Measurements from ENCODE around the gene KRT83. TPM values are rescaled to one million over a fixed set of nuclear protein-coding genes. Genes with fewer than 3 reads are reported as not detected.

The KRT83 gene
- total and polyA plus RNA-seq, 2 donors (not counting 1 experiment from before 2014, with no cell fraction given), result not detected

DNA sequence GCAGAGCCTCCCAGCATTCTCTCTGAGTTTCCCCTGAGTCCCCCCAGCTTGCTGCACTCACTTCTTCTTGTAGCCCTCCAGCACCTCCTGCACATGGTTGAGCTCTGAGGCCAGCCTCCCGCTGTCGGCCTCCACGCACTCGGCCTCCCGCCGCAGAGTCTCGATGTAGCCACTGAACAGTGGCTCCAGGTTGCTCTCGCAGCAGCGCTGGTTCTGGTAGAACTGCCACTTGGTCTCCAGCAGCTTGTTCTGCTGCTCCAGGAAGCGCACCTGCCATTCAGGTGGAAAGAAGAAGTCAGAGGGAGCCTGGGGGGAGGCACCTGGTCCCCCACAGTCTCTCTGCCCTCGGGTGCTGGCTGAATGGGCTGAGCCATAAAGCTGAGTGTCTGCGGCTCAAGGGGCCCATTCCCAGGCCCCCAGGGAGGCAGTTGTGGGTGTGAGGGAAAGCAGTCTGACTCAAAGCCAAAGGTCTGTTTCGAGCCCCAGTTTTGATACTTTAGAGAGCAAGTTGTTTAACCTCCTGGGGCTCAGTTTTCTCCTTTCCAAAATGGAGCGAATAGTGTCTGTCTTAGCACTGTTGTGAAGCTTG is 43.8 kb upstream of the KRT83 start:
- no peak overlapping the region for H3K9ac ChIP-seq (ENCODE audit: insufficient read depth, low read length)
- no peak overlapping the region for H3K4me3 ChIP-seq (replicated peaks in 1 of 4; ENCODE audit: control extremely low read depth in 1 of 4, insufficient read depth in 1 of 4, low read depth in 3 of 4, low read length in 4 of 4)
- no peaks in the 10 kb centered on the region for H3K79me2 ChIP-seq (ENCODE audit: control insufficient read depth, insufficient read depth, low read length)
- no peaks in the 10 kb centered on the region for H4K20me1 ChIP-seq (ENCODE audit: control insufficient read depth, extremely low read depth, insufficient read depth, low read length)
- no peaks in the 10 kb centered on the region for H3K4me1 ChIP-seq (ENCODE audit: control insufficient read depth, extremely low read depth, insufficient read depth, low read length)
- peaks cover 8% of the 10 kb centered on the region for H3K27me3 ChIP-seq (ENCODE audit: control insufficient read depth, insufficient read depth, low read length)
- H3K9me3 ChIP-seq (ENCODE audit: control insufficient read depth, insufficient read depth, low read depth, low read length), result no peaks in the 10 kb centered on the region
- no peak overlapping the region for H2AFZ ChIP-seq (ENCODE audit: low read length)
- no peak overlapping the region for H3K4me2 ChIP-seq (ENCODE audit: extremely low read depth, insufficient read depth, low read length)
- H3K36me3 ChIP-seq (ENCODE audit: control insufficient read depth, insufficient read depth, low read length), result no peaks in the 10 kb centered on the region
- no peak overlapping the region for H3K27ac ChIP-seq (ENCODE audit: insufficient read depth, low read length)
- TF ChIP-seq EZH2 (IDR thresholded peaks at IDR 0.05; ENCODE audit: low read length, missing control alignments), result no peak
- no peak for TF ChIP-seq CTCF (conservative IDR thresholded peaks at IDR 0.05 in 1 of 2, IDR thresholded peaks at IDR 0.05 in 1 of 2; ENCODE audit: low read depth in 1 of 2, low read length in 2 of 2)
- no peak for DNase-seq (ENCODE audit: low read depth in 2 of 2)

DNA sequence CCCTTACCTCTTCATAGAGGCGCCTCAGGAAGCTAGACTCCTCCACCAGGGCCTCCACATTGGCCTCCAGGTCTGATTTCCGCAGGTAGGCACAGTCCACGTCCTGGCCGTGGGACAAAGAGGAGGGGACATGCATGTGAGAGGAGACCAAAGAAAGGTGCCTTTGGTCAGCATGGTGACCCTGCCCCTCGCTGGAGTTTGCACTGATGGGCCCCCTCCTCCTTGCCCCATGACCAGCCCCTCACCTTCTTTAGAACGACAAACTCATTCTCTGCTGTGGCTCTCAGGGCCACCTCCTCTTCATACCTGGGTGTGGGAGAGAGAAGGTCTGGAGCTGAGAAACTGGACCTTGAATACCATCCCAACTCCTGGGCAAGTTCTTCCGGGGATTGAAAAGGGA is 42.9 kb upstream of the KRT83 start:
- no peaks in the 10 kb centered on the region for H3K36me3 ChIP-seq (ENCODE audit: control insufficient read depth, insufficient read depth, low read length)
- H3K4me3 ChIP-seq (replicated peaks in 1 of 4; ENCODE audit: control extremely low read depth in 1 of 4, insufficient read depth in 1 of 4, low read depth in 3 of 4, low read length in 4 of 4), result no peak overlapping the region
- H4K20me1 ChIP-seq (ENCODE audit: control insufficient read depth, extremely low read depth, insufficient read depth, low read length), result no peaks in the 10 kb centered on the region
- peaks cover 6% of the 10 kb centered on the region for H3K27me3 ChIP-seq (ENCODE audit: control insufficient read depth, insufficient read depth, low read length)
- no peak overlapping the region for H2AFZ ChIP-seq (ENCODE audit: low read length)
- no peak overlapping the region for H3K27ac ChIP-seq (ENCODE audit: insufficient read depth, low read length)
- H3K9ac ChIP-seq (ENCODE audit: insufficient read depth, low read length), result no peak overlapping the region
- no peak for TF ChIP-seq CTCF (conservative IDR thresholded peaks at IDR 0.05 in 1 of 2, IDR thresholded peaks at IDR 0.05 in 1 of 2; ENCODE audit: low read depth in 1 of 2, low read length in 2 of 2)
- no peak for TF ChIP-seq EZH2 (IDR thresholded peaks at IDR 0.05; ENCODE audit: low read length, missing control alignments)
- no peak overlapping the region for H3K4me2 ChIP-seq (ENCODE audit: extremely low read depth, insufficient read depth, low read length)
- H3K79me2 ChIP-seq (ENCODE audit: control insufficient read depth, insufficient read depth, low read length), result no peaks in the 10 kb centered on the region
- no peaks in the 10 kb centered on the region for H3K9me3 ChIP-seq (ENCODE audit: control insufficient read depth, insufficient read depth, low read depth, low read length)
- DNase-seq (ENCODE audit: low read depth in 2 of 2), result no peak
- H3K4me1 ChIP-seq (ENCODE audit: control insufficient read depth, extremely low read depth, insufficient read depth, low read length), result no peaks in the 10 kb centered on the region

DNA sequence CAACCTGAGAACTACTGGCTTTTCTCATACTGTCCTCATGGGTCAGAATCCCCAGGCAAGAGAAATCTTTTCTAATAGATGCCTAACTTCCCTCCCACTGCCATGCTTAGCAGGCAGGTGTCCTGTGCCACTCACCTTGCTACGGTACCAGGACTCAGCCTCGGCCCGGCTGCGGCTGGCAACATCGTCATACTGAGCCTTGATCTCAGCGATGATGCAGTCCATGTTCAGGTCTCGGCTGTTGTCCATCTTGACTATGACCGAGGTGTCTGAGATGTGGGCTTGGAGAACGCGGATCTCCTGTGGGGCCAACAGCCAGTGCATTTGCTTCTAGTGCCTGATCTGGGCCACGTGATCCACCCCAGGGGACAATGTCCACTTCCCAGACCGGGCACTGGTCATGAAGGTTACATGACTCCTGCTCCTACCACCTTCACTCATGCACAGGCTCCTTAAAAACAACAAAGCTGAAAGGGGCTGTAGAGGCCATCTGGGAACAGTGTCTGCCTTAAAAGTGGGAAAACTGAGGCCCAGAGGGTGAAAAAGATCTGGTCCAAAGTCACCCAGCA is 42.0 kb upstream of the KRT83 start:
- H3K4me3 ChIP-seq (replicated peaks in 1 of 4; ENCODE audit: control extremely low read depth in 1 of 4, insufficient read depth in 1 of 4, low read depth in 3 of 4, low read length in 4 of 4), result no peak overlapping the region
- no peak overlapping the region for H3K9ac ChIP-seq (ENCODE audit: insufficient read depth, low read length)
- H3K79me2 ChIP-seq (ENCODE audit: control insufficient read depth, insufficient read depth, low read length), result no peaks in the 10 kb centered on the region
- TF ChIP-seq CTCF (conservative IDR thresholded peaks at IDR 0.05 in 1 of 2, IDR thresholded peaks at IDR 0.05 in 1 of 2; ENCODE audit: low read depth in 1 of 2, low read length in 2 of 2) (no peak), EZH2 (IDR thresholded peaks at IDR 0.05; ENCODE audit: low read length, missing control alignments) (no peak)
- DNase-seq (ENCODE audit: low read depth in 2 of 2), result no peak
- no peaks in the 10 kb centered on the region for H4K20me1 ChIP-seq (ENCODE audit: control insufficient read depth, extremely low read depth, insufficient read depth, low read length)
- no peak overlapping the region for H3K4me2 ChIP-seq (ENCODE audit: extremely low read depth, insufficient read depth, low read length)
- no peaks in the 10 kb centered on the region for H3K9me3 ChIP-seq (ENCODE audit: control insufficient read depth, insufficient read depth, low read depth, low read length)
- H2AFZ ChIP-seq (ENCODE audit: low read length), result no peak overlapping the region
- no peaks in the 10 kb centered on the region for H3K4me1 ChIP-seq (ENCODE audit: control insufficient read depth, extremely low read depth, insufficient read depth, low read length)
- H3K27me3 ChIP-seq (ENCODE audit: control insufficient read depth, insufficient read depth, low read length), result no peaks in the 10 kb centered on the region
- H3K36me3 ChIP-seq (ENCODE audit: control insufficient read depth, insufficient read depth, low read length), result no peaks in the 10 kb centered on the region
- H3K27ac ChIP-seq (ENCODE audit: insufficient read depth, low read length), result no peak overlapping the region

Measured in fibroblast of lung (primary cell).